HepG2 (cell line): ENCODE data around the gene OXSM. TPM values are rescaled to one million over a fixed set of nuclear protein-coding genes. Genes with fewer than 3 reads are reported as not detected.
A peak's percentile ranks its signal among the peaks of the same experiment; 100 is the strongest.

ENCODE experiments used
- CENPT ChIP-seq: sonication (generic); formaldehyde crosslinking; IDR thresholded peaks from 2 replicates; pipeline ENCODE4 v1.8.0; 2022; ENCODE audit warnings: low read depth, mild to moderate bottlenecking, moderate library complexity, missing genetic modification reagents
- ELK4 ChIP-seq: sonication (generic); formaldehyde crosslinking; IDR thresholded peaks from 2 replicates; pipeline ENCODE4 v1.9.0; 2021; ENCODE audit warnings: missing genetic modification reagents, borderline replicate concordance
- FLYWCH1 ChIP-seq: sonication (generic); formaldehyde crosslinking; IDR thresholded peaks from 2 replicates; pipeline ENCODE4 v1.8.1; 2023; ENCODE audit warnings: mild to moderate bottlenecking, missing genetic modification reagents
- FOXA3 ChIP-seq: IDR thresholded peaks from 2 replicates; pipeline ENCODE4 v1.6.1; 2016; ENCODE audit warnings: missing genetic modification reagents, missing compliant biosample characterization
- GTF3A ChIP-seq: sonication (generic); formaldehyde crosslinking; conservative IDR thresholded peaks from 2 replicates; pipeline ENCODE4 v1.4.0; 2020; ENCODE audit warnings: mild to moderate bottlenecking, missing genetic modification reagents
- HDAC2 ChIP-seq: sonication (generic); formaldehyde crosslinking; IDR thresholded peaks from 2 replicates; pipeline ENCODE4 v1.4.0; 2020; ENCODE audit warnings: missing genetic modification reagents
- HMGXB3 ChIP-seq: sonication (generic); formaldehyde crosslinking; IDR thresholded peaks from 2 replicates; pipeline ENCODE4 v1.4.0; 2020; ENCODE audit warnings: missing genetic modification reagents, borderline replicate concordance
- HNF4G ChIP-seq, 2 experiments: sonication (generic) in 1 of 2; formaldehyde crosslinking in 1 of 2; IDR thresholded peaks; 2 replicates each; pipeline versions ENCODE4 v1.4.0 to v1.6.1; 2011 to 2020; ENCODE audit warnings: borderline replicate concordance in 2 of 2, low read depth in 2 of 2, mild to moderate bottlenecking in 2 of 2, low read length in 1 of 2, missing genetic modification reagents in 1 of 2, moderate library complexity in 1 of 2
- MTA1 ChIP-seq: sonication (generic); formaldehyde crosslinking; IDR thresholded peaks from 2 replicates; pipeline ENCODE4 v1.4.0; 2020; ENCODE audit warnings: missing genetic modification reagents, mild to moderate bottlenecking, borderline replicate concordance
- MXD4 ChIP-seq: IDR thresholded peaks from 2 replicates; pipeline ENCODE4 v1.6.1; 2016; ENCODE audit warnings: mild to moderate bottlenecking, missing biosample characterization, missing genetic modification reagents
- NFKB2 ChIP-seq: sonication (generic); formaldehyde crosslinking; IDR thresholded peaks from 2 replicates; pipeline ENCODE4 v1.4.0; 2020; ENCODE audit warnings: missing genetic modification reagents, borderline replicate concordance
- NR2F6 ChIP-seq, 2 experiments: IDR thresholded peaks; 2 replicates each; pipeline ENCODE4 v1.6.1; 2016; ENCODE audit warnings: antibody characterized with exemption in 1 of 2, mild to moderate bottlenecking in 1 of 2
- SAP130 ChIP-seq: IDR thresholded peaks from 2 replicates; pipeline ENCODE4 v1.6.1; 2016; ENCODE audit warnings: low read depth
- ZNF24 ChIP-seq: fragments of 450-650 bp; IDR thresholded peaks from 2 replicates; pipeline ENCODE4 v1.6.1; 2017; ENCODE audit warnings: antibody characterized with exemption, mild to moderate bottlenecking
- ZNF607 ChIP-seq: sonication (generic); formaldehyde crosslinking; IDR thresholded peaks from 2 replicates; pipeline ENCODE4 v1.5.1; 2020; ENCODE audit warnings: missing genetic modification reagents, mild to moderate bottlenecking, borderline replicate concordance
- ZNF773 ChIP-seq: sonication (generic); formaldehyde crosslinking; IDR thresholded peaks from 2 replicates; pipeline ENCODE4 v1.4.0; 2020; ENCODE audit warnings: missing genetic modification reagents, borderline replicate concordance
- ZNF841 ChIP-seq: sonication (generic); formaldehyde crosslinking; IDR thresholded peaks from 2 replicates; pipeline ENCODE4 v1.8.1; 2023; ENCODE audit warnings: missing genetic modification reagents, borderline replicate concordance
- polyA plus RNA-seq, 8 experiments: library from polyadenylated mRNA; depleted of rRNA in 3 of 8; stranded (reverse) in 7 of 8; unstranded in 1 of 8; fragments of >200 nt; fragmentation: Illumina TruSeq in 4 of 8; extraction: Trizol in 4 of 8; gene quantifications; 2 replicates each; pipeline versions ENCODE4 v1.2.1 to v1.2.3, GENCODE V29; 2011 to 2016; ENCODE audit warnings: low read depth in 4 of 8, missing spikeins in 1 of 8, mixed read lengths in 1 of 8; ENCODE audit not compliant: insufficient read depth in 1 of 8
- total RNA-seq, 5 experiments: library from RNA; depleted of rRNA; stranded (reverse); fragments of >200 nt; fragmentation: Illumina TruSeq; extraction: Trizol; gene quantifications; 2 replicates each; pipeline ENCODE4 v1.2.3, GENCODE V29; 2016; ENCODE audit warnings: low read depth in 1 of 5
- TF ChIP-seq, protein P1 (sequence below): sonication (generic); formaldehyde crosslinking; IDR thresholded peaks from 2 replicates; pipeline ENCODE4 v1.5.0; 2020; ENCODE audit warnings: mild to moderate bottlenecking, missing genetic modification reagents, borderline replicate concordance

The OXSM gene
- total and polyA plus RNA-seq, 2 of the 13 experiments (the other 11 are each of a cell fraction or from before 2014, with no cell fraction given) = 18.2 to 34.4 TPM

DNA sequence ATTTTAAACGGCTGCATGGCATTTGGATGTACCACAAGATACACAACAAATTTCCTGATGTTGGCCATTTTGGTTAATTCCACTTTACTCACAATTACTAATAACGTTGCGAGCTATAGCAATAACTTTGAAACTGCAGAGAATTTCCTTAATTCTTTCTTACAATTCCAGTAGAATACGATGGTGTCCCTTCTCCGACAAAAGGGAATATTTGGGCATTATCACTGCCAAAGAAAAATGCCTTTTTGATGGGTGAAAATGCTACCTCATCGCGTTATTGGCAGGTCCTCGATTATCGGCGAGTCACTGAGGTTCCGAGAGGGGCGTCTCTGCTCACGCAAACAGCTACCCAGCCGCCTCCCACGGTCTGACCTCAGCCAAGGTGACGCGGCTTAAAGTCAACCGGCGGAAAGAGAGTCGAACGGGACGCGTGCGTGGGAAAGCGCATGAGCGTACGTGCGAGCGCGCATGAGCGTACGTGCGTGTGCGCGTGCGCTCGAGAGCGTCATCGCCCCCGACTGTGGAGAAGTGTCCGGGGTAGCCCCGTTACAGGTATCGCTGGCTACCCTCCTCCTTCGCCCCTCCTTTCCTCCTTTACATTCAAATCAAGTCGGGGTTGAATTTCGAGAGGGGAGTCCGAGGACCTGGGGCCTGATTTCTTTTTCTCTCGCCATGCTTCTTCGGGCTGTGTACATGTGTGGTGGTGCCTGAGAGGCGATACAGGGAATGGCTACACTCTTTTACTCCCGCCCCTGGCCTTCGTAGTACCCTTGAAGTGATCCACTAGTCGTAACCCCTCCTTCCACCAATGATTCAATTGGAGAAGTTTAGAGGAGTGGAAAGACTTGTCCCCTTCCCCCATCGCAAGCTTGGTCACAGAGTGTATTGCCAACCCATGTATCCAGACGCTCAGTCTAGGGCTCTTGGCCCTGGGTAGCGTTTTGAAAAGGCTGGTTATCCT lies at the start of gene OXSM (continued):
- TF ChIP-seq NR2F6 (IDR thresholded peaks at IDR 0.05) (peak; percentile 55; the same call in 1 of the 2 replicates), NR2F6 (CRISPR knock-in tag; IDR thresholded peaks at IDR 0.05) (peak; percentile 83), ZNF607 (CRISPR knock-in tag) (peak; percentile 80), MXD4 (peak; percentile 85), HDAC2 (CRISPR knock-in tag) (peak; percentile 93), ZNF24 (no peak), HNF4G (IDR thresholded peaks at IDR 0.05; ENCODE audit: borderline replicate concordance, low read depth, low read length) (no peak), HNF4G (CRISPR knock-in tag; IDR thresholded peaks at IDR 0.05; ENCODE audit: borderline replicate concordance, low read depth) (peak; percentile 62; the same call in 1 of the 2 replicates), SAP130 (CRISPR knock-in tag) (peak; percentile 94), ZNF773 (CRISPR knock-in tag) (peak; percentile 58; the same call in 1 of the 2 replicates), FOXA3 (CRISPR knock-in tag) (peak; percentile 77), ELK4 (CRISPR knock-in tag) (no peak), GTF3A (CRISPR knock-in tag) (no peak), CENPT (CRISPR knock-in tag) (no peak), FLYWCH1 (CRISPR knock-in tag) (peak; percentile 92), ZNF841 (CRISPR knock-in tag) (no peak), HMGXB3 (CRISPR knock-in tag) (peak; percentile 63; the same call in 1 of the 2 replicates), NFKB2 (peak; percentile 93), MTA1 (CRISPR knock-in tag) (peak; percentile 90; the same call in 1 of the 2 replicates)
- TF ChIP-seq, protein P1, sequence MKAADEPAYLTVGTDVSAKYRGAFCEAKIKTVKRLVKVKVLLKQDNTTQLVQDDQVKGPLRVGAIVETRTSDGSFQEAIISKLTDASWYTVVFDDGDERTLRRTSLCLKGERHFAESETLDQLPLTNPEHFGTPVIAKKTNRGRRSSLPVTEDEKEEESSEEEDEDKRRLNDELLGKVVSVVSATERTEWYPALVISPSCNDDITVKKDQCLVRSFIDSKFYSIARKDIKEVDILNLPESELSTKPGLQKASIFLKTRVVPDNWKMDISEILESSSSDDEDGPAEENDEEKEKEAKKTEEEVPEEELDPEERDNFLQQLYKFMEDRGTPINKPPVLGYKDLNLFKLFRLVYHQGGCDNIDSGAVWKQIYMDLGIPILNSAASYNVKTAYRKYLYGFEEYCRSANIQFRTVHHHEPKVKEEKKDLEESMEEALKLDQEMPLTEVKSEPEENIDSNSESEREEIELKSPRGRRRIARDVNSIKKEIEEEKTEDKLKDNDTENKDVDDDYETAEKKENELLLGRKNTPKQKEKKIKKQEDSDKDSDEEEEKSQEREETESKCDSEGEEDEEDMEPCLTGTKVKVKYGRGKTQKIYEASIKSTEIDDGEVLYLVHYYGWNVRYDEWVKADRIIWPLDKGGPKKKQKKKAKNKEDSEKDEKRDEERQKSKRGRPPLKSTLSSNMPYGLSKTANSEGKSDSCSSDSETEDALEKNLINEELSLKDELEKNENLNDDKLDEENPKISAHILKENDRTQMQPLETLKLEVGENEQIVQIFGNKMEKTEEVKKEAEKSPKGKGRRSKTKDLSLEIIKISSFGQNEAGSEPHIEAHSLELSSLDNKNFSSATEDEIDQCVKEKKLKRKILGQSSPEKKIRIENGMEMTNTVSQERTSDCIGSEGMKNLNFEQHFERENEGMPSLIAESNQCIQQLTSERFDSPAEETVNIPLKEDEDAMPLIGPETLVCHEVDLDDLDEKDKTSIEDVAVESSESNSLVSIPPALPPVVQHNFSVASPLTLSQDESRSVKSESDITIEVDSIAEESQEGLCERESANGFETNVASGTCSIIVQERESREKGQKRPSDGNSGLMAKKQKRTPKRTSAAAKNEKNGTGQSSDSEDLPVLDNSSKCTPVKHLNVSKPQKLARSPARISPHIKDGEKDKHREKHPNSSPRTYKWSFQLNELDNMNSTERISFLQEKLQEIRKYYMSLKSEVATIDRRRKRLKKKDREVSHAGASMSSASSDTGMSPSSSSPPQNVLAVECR = peak; percentile 89; the same call in 1 of the 2 replicates
